Measurements from ENCODE around the gene ROPN1B. TPM values are rescaled to one million over a fixed set of nuclear protein-coding genes. Genes with fewer than 3 reads are reported as not detected.
"Not testable (repeated sequence)": the region's sequence is repeated elsewhere in the genome, so short reads cannot be mapped to it uniquely, and the experiment has no call there.

The ROPN1B gene
- total RNA-seq, 2 experiments from 2014 or later: not detected

DNA sequence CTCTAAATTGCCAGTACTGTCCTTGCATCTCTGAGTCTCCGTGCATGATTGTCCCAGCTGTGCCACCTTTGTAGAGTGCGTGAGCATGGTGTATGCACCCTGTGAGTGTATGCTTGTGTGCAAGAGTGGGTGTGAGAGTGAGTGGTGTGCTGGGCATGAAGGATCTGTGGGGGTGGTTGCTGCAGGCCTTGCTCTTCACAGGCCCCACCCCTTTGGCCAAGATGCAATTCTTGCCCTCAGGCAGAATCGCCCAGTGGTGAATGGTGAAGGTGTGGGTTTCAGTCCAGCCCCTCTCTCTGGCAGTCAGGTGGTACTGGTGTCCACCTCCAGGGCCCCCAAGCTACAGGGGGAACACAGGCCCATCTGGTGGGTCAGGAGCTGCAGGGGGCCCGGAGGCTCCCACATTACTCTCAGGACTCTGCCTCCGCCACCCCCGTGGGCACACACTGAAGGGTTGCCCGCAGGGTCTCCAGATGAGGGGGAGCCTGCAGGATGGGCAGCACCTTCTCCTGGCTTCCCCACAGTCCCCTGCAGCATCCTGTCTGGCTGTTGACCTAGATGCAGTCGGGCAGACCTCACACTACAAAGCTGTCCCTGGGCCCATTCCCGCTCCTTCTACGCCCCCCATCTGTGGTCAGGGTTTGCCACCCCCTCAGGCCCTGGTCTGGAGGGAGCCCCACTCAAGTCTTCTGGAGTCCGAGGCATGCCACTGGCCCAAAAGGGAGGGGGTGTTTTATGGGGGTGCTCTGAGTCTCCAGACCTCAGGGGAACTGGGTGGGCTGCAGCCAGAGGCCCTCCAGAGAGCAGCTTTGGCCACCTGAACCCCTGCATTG lies 8.3 kb upstream of the ROPN1B start:
- Histone ChIP-seq H3K9me2 (ENCODE audit: insufficient read depth, low read length) (no peaks in the 10 kb centered on the region), H3K4me2 (ENCODE audit: low read length) (no peak overlapping the region), H3K27ac (ENCODE audit: low read depth, low read length, poor library complexity, severe bottlenecking) (no peak overlapping the region), H3K4me3 (ENCODE audit: low read depth, low read length, poor library complexity, severe bottlenecking) (no peak overlapping the region), H3K9me3 (ENCODE audit: low read length) (no peaks in the 10 kb centered on the region), H2AFZ (ENCODE audit: low read length) (no peak overlapping the region), H3K4me1 (ENCODE audit: insufficient read depth, low read length, poor library complexity, severe bottlenecking) (no peaks in the 10 kb centered on the region), H3K36me3 (ENCODE audit: insufficient read depth, low read length) (no peaks in the 10 kb centered on the region), H3K79me2 (ENCODE audit: insufficient read depth, low read depth, low read length) (no peaks in the 10 kb centered on the region), H4K20me1 (ENCODE audit: insufficient read depth, low read length) (no peaks in the 10 kb centered on the region)
- TF ChIP-seq, protein P1, sequence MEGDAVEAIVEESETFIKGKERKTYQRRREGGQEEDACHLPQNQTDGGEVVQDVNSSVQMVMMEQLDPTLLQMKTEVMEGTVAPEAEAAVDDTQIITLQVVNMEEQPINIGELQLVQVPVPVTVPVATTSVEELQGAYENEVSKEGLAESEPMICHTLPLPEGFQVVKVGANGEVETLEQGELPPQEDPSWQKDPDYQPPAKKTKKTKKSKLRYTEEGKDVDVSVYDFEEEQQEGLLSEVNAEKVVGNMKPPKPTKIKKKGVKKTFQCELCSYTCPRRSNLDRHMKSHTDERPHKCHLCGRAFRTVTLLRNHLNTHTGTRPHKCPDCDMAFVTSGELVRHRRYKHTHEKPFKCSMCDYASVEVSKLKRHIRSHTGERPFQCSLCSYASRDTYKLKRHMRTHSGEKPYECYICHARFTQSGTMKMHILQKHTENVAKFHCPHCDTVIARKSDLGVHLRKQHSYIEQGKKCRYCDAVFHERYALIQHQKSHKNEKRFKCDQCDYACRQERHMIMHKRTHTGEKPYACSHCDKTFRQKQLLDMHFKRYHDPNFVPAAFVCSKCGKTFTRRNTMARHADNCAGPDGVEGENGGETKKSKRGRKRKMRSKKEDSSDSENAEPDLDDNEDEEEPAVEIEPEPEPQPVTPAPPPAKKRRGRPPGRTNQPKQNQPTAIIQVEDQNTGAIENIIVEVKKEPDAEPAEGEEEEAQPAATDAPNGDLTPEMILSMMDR (conservative IDR thresholded peaks at IDR 0.05; ENCODE audit: low read length): no peak
- TF ChIP-seq EZH2phosphoT487 (IDR thresholded peaks at IDR 0.05; ENCODE audit: borderline replicate concordance, low read depth, low read length): no peak
- no peak for DNase-seq (ENCODE audit: low spot score)
- intact Hi-C loops (cut with micrococcal nuclease; ENCODE audit: unreplicated experiment): no loop called here
- ChIA-PET CTCF (ENCODE audit: unreplicated experiment) (no interaction called here), POLR2A (no interaction called here)
- no TSS peak for BruUV-seq (replicated peaks)

DNA sequence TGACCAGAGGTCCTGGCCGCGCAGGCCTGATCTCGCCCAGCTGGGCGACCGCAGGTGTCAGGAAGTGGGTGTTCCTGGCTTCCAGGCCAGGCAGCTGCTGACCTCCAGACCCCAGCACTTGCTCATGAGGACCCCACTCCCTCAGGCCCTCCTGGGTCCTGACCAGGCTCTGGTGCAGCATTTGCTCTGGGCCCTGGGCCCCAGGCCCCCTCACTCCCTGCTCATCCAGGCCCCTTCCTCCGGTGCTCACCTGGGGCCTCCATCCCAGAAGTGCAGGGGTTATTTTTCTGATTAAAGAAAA lies 7.7 kb upstream of the ROPN1B start:
- Histone ChIP-seq H3K79me2 (ENCODE audit: insufficient read depth, low read depth, low read length) (no peaks in the 10 kb centered on the region), H3K4me2 (ENCODE audit: low read length) (no peak overlapping the region), H3K27ac (ENCODE audit: low read depth, low read length, poor library complexity, severe bottlenecking) (no peak overlapping the region), H3K4me3 (ENCODE audit: low read depth, low read length, poor library complexity, severe bottlenecking) (no peak overlapping the region), H3K9me2 (ENCODE audit: insufficient read depth, low read length) (no peaks in the 10 kb centered on the region), H3K9me3 (ENCODE audit: low read length) (no peaks in the 10 kb centered on the region), H3K4me1 (ENCODE audit: insufficient read depth, low read length, poor library complexity, severe bottlenecking) (no peaks in the 10 kb centered on the region), H3K36me3 (ENCODE audit: insufficient read depth, low read length) (no peaks in the 10 kb centered on the region), H4K20me1 (ENCODE audit: insufficient read depth, low read length) (no peaks in the 10 kb centered on the region), H2AFZ (ENCODE audit: low read length) (no peak overlapping the region)
- intact Hi-C loops (cut with micrococcal nuclease; ENCODE audit: unreplicated experiment): no loop called here
- no peak for DNase-seq (ENCODE audit: low spot score)
- ChIA-PET POLR2A (no interaction called here), CTCF (ENCODE audit: unreplicated experiment) (no interaction called here)
- BruUV-seq (replicated peaks): no TSS peak
- TF ChIP-seq, protein P1 (conservative IDR thresholded peaks at IDR 0.05; ENCODE audit: low read length): no peak
- TF ChIP-seq EZH2phosphoT487 (IDR thresholded peaks at IDR 0.05; ENCODE audit: borderline replicate concordance, low read depth, low read length): no peak

DNA sequence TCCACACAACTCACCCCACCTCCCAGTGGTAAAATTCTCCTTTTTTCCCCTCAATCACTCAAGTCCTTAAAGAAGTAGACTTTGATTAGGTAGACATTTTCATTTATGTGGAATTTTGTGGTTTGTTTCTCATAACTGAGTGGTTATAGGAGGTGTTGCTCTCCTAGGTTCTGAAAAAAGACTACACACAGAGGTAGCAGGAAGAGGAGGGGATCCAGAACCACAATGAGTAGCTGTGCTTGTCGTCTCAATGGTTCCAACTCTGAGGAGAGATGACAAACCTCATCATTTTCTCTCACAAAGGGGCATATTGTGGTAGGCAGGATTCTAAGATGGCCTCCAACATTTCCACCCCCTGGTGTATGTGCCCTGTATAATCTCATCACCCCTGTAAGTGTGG lies 5.1 kb upstream of the ROPN1B start:
- H3K9me3 ChIP-seq (ENCODE audit: low read length); DNase-seq (ENCODE audit: low spot score); H3K9me2 ChIP-seq (ENCODE audit: insufficient read depth, low read length); H3K4me3 ChIP-seq (ENCODE audit: low read depth, low read length, poor library complexity, severe bottlenecking); H3K4me1 ChIP-seq (ENCODE audit: insufficient read depth, low read length, poor library complexity, severe bottlenecking); CTCF ChIA-PET (ENCODE audit: unreplicated experiment); H3K79me2 ChIP-seq (ENCODE audit: insufficient read depth, low read depth, low read length); BruUV-seq (replicated peaks); H4K20me1 ChIP-seq (ENCODE audit: insufficient read depth, low read length); H3K4me2 ChIP-seq (ENCODE audit: low read length); H2AFZ ChIP-seq (ENCODE audit: low read length); H3K36me3 ChIP-seq (ENCODE audit: insufficient read depth, low read length); H3K27ac ChIP-seq (ENCODE audit: low read depth, low read length, poor library complexity, severe bottlenecking); POLR2A ChIA-PET; intact Hi-C loops (cut with micrococcal nuclease; ENCODE audit: unreplicated experiment): not testable (repeated sequence)

Measured in OCI-LY7 (cell line).